Stomach (tissue), 9 donors: ENCODE measurements around the gene CST9L. TPM values are rescaled to one million over a fixed set of nuclear protein-coding genes. Genes with fewer than 3 reads are reported as not detected.

Experiments
- DNase-seq, 2 donors: peaks; one replicate each; pipeline versions ENCODE4 v3.0.0 to v3.0.0-alpha.2; 2013 to 2019
- H3K27ac ChIP-seq, 5 donors: fragments of 200-600 bp in 4 of 5; sonication (generic) in 4 of 5; one replicate each; pipeline ENCODE4 v1.5.1; 2013 to 2019; ENCODE audit warnings: mild to moderate bottlenecking in 1 of 5, moderate library complexity in 1 of 5
- H3K27me3 ChIP-seq, 3 donors: fragments of 200-600 bp; sonication (generic); one replicate each; pipeline ENCODE4 v1.5.1; 2017 to 2019; ENCODE audit warnings: mixed run types in 1 of 3
- H3K36me3 ChIP-seq, 4 donors: fragments of 200-600 bp; sonication (generic); 1 replicate in 3 of 4; 2 replicates in 1 of 4; pipeline ENCODE4 v1.5.1; 2016 to 2019
- H3K4me1 ChIP-seq, 4 donors: fragments of 200-600 bp; sonication (generic); one replicate each; pipeline ENCODE4 v1.5.1; 2016 to 2019
- H3K4me3 ChIP-seq, 4 donors: fragments of 200-600 bp; sonication (generic) in 3 of 4; one replicate each; pipeline ENCODE4 v1.5.1; 2016 to 2019; ENCODE audit warnings: mild to moderate bottlenecking in 1 of 4
- H3K9me3 ChIP-seq, 4 donors: fragments of 200-600 bp; sonication (generic); one replicate each; pipeline ENCODE4 v1.5.1; 2016 to 2019
- EP300 ChIP-seq: sonication (generic); formaldehyde crosslinking; IDR thresholded peaks from one replicate; pipeline ENCODE4 v1.6.1; 2017; ENCODE audit warnings: antibody characterized with exemption
- POLR2A ChIP-seq, 4 donors: fragments of 450-650 bp; IDR thresholded peaks; one replicate each; pipeline ENCODE4 v1.6.1; 2016; ENCODE audit warnings: antibody characterized with exemption in 4 of 4, control low read depth in 2 of 4, mild to moderate bottlenecking in 1 of 4, moderate library complexity in 1 of 4
- POLR2AphosphoS5 ChIP-seq, 3 donors: sonication (generic); formaldehyde crosslinking; IDR thresholded peaks; one replicate each; pipeline ENCODE4 v1.6.1; 2016; ENCODE audit warnings: antibody characterized with exemption in 3 of 3
- WGBS, 5 donors: extraction: QIAGEN DNeasy Blood & Tissue Kit in 3 of 5; methylation state at CpG; one replicate each; pipeline versions ENCODE4 v1.1.5 to v1.1.7; 2013 to 2018; 5-methylcytosine and 5-hydroxymethylcytosine counted together
- intact Hi-C: fragments of 100-400 bp; cut with DNase I; formaldehyde crosslinking; loops from one replicate; pipeline ENCODE4 v1.15.1; 2023; ENCODE audit warnings: low total_unique reads
- polyA plus RNA-seq, 3 donors: library from polyadenylated mRNA; stranded (reverse); fragments of 200-250 nt; gene quantifications; one replicate each; pipeline ENCODE4 v1.2.3, GENCODE V29; 2013
- total RNA-seq, 5 donors: library from RNA; depleted of rRNA; stranded (reverse); fragments of >200 nt; gene quantifications; one replicate each; pipeline versions ENCODE4 v1.1.0 to v1.2.3, GENCODE V29; 2014 to 2016
- TF ChIP-seq, protein P1 (sequence below), 7 experiments: fragments of 450-650 bp in 4 of 7; fragments of 200-600 bp in 3 of 7; sonication (generic) in 3 of 7; IDR thresholded peaks; one replicate each; pipeline ENCODE4 v1.5.1; 2016 to 2019; ENCODE audit warnings: antibody characterized with exemption in 7 of 7, control low read depth in 2 of 7, mild to moderate bottlenecking in 1 of 7
- donor health status: healthy with polysubstance abuse.
- donor health status: Bipolar disorder and iron deficiency.
- donor health status: healthy.

The CST9L gene
- total and polyA plus RNA-seq, 8 donors: not detected

DNA sequence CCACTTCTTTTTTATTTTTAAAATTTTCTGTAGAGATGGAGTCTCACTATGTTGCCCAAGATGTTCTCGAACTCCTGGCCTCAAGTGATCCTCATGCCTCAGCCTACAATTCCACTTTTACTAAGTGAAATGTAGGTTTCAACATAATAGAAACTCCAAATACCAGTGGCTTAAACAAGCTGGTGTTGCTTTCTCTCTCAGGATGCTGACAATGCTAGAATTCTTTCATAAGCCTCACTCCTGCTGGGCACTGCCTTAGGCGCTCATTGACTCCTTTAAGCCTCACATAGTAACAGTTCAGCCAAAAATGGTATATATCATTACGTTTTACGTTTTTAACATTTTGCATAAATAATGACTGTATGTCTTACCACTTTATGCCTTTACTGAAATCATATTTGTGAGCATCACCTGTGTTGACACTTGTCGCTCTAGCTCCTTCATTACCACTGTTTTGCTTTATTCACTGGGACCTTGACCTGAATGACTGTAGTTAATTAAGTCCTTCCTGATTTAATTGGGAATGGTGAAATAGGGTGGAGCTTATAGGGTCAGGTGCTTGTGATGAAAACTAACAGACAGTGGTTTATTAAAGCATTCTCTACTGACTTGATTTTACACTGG, 41.3 kb upstream of the CST9L start:
- Histone ChIP-seq H3K4me3 (no peak overlapping the region), H3K27ac (no peak overlapping the region), H3K9me3 (no peaks in the 10 kb centered on the region), H3K4me1 (peaks cover 0 to 27% (median 13%) of the 10 kb centered on the region in 4 donors), H3K27me3 (no peaks in the 10 kb centered on the region), H3K36me3 (no peaks in the 10 kb centered on the region)
- intact Hi-C loops: loop anchor here (10.0 kb wide), 1 partner anchor 165 kb away; no protein-coding TSS in a partner anchor
- DNase-seq: no peak
- TF ChIP-seq EP300 (no peak), POLR2A (IDR thresholded peaks at IDR 0.05) (no peak), POLR2AphosphoS5 (IDR thresholded peaks at IDR 0.05) (no peak)
- TF ChIP-seq, protein P1, sequence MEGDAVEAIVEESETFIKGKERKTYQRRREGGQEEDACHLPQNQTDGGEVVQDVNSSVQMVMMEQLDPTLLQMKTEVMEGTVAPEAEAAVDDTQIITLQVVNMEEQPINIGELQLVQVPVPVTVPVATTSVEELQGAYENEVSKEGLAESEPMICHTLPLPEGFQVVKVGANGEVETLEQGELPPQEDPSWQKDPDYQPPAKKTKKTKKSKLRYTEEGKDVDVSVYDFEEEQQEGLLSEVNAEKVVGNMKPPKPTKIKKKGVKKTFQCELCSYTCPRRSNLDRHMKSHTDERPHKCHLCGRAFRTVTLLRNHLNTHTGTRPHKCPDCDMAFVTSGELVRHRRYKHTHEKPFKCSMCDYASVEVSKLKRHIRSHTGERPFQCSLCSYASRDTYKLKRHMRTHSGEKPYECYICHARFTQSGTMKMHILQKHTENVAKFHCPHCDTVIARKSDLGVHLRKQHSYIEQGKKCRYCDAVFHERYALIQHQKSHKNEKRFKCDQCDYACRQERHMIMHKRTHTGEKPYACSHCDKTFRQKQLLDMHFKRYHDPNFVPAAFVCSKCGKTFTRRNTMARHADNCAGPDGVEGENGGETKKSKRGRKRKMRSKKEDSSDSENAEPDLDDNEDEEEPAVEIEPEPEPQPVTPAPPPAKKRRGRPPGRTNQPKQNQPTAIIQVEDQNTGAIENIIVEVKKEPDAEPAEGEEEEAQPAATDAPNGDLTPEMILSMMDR (IDR thresholded peaks at IDR 0.05): no peak
- WGBS, 5 donors: 90 to 96% (median 93%) methylated on average over 5 of the region's 5 CpGs

DNA sequence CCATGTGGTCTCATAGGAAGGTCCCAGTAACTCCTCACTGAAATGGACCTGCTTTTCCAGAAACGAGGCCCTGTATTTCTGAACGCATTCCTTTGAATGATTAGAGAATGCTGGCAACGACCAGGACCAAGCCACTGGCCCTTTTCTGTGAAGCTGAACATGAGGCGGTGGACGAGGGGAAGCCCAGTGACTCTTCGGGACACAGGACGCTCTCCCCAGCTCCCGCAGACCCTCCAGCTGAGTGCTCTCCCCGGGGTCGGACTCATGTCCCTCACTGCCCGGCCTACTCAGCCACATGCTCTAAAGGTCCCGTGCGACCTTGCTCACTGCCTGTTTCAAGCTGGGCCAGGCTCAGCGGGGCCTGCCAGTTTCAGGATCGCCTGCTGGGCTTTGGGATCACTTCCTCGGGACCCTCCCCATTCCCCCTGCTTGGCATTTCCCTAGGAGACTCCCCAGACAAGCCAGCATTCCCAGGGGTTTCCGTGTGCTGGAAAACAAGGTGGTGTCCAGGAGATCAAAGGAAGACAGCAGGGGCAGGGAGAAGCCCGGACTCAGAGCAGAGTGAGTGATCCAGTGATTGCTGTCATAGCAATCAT, 40.1 kb upstream of the CST9L start:
- no peak overlapping the region for H3K27ac ChIP-seq
- TF ChIP-seq EP300: no peak
- no peaks in the 10 kb centered on the region for H3K27me3 ChIP-seq
- WGBS, 5 donors: 76 to 80% (median 78%) methylated on average over 14 to 18 of the region's 18 CpGs
- H3K9me3 ChIP-seq: no peaks in the 10 kb centered on the region
- no peaks in the 10 kb centered on the region for H3K36me3 ChIP-seq
- H3K4me3 ChIP-seq: no peak overlapping the region
- no peak for DNase-seq
- intact Hi-C loops: loop anchor here (10.0 kb wide), 1 partner anchor 164 kb away; no protein-coding TSS in a partner anchor
- peaks cover 0 to 15% (median 9%) of the 10 kb centered on the region in 4 donors for H3K4me1 ChIP-seq

DNA sequence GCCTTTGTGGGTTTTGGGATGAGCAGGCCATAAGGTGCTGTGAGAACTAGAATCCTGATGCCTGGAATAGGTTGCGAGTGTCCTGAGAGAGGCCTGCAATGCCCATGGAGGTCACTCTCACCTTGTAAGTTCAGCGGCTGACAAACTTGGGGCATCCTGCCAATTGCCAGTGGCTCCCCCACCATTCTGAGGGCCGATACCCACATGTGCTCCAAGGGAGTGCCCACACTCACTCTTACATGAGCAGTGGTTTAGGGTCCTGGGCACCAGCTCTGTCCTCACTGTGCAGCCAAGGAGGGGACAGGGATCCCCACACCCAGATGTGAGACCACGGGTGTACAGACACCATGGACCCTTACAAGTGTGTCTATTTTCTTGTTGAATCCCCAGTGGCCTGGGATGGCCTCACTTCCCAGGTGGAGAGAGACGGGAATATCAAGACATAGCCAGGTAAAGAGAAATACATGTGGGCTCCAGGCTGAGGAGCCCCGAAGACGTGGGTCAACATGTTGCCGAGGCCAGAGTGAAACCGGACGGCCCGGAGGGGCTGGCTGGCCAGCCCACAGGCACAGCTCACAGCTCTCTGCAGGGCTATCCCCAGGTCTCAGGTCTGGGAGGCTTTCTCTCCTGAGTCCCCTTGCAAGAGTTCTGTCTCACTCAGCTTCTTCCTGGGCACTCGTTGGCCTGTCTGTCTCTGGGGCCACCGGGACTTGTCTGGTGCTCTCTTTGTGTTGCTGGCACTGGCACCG, 39.4 kb upstream of the CST9L start:
- H3K27me3 ChIP-seq: no peaks in the 10 kb centered on the region
- no peak overlapping the region for H3K4me3 ChIP-seq
- no peaks in the 10 kb centered on the region for H3K36me3 ChIP-seq
- no peak for DNase-seq
- H3K4me1 ChIP-seq: peaks cover 0 to 10% (median 8%) of the 10 kb centered on the region in 4 donors
- no peaks in the 10 kb centered on the region for H3K9me3 ChIP-seq
- intact Hi-C loops: loop anchor here (10.0 kb wide), 1 partner anchor 163 kb away; no protein-coding TSS in a partner anchor
- H3K27ac ChIP-seq: no peak overlapping the region
- TF ChIP-seq POLR2A (IDR thresholded peaks at IDR 0.05) (no peak), POLR2AphosphoS5 (IDR thresholded peaks at IDR 0.05) (no peak), EP300 (no peak)
- TF ChIP-seq, protein P1 (IDR thresholded peaks at IDR 0.05): no peak
- WGBS, 5 donors: 86 to 94% (median 90%) methylated on average over 13 to 14 of the region's 14 CpGs

DNA sequence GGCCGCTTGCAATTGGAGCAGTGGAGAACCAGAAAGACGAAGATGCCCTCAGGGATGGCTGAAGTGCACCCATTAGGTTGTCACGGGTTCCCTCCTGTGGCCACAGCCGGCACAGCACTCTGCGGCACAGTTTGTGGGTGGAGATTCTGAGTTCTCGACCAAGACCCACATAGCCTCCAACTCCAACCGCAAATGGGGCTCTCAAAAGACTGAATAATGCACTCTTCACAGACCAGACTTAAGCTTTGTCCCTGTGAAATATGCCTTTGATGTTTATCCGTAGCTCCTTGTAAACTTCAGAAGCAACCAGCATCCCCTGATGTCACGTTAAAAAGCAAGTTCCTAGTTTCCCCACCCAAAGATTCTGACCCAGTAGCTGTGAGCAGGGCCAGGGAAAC, 38.4 kb upstream of the CST9L start:
- H3K36me3 ChIP-seq: no peaks in the 10 kb centered on the region
- H3K27me3 ChIP-seq: no peaks in the 10 kb centered on the region
- 5 to 22% (median 12%) methylated on average over 4 to 9 of the region's 9 CpGs for WGBS, 5 donors
- H3K4me1 ChIP-seq: peaks cover 0 to 10% (median 8%) of the 10 kb centered on the region in 4 donors
- no peak for TF ChIP-seq EP300
- TF ChIP-seq, protein P1 (IDR thresholded peaks at IDR 0.05): peak in 5 of 7 experiments; percentile 72 to 94 (median 88)
- no peak for TF ChIP-seq POLR2A (IDR thresholded peaks at IDR 0.05)
- TF ChIP-seq POLR2AphosphoS5 (IDR thresholded peaks at IDR 0.05): peak in 1 of 3 donors; percentile 41
- intact Hi-C loops: loop anchor here (10.0 kb wide), 1 partner anchor 162 kb away; no protein-coding TSS in a partner anchor
- H3K4me3 ChIP-seq: no peak overlapping the region
- peak; percentile 78 to 89 for DNase-seq
- H3K9me3 ChIP-seq: no peaks in the 10 kb centered on the region
- no peak overlapping the region for H3K27ac ChIP-seq
